ENCODE results near the gene NUP210L. TPM values are rescaled to one million over a fixed set of nuclear protein-coding genes. Genes with fewer than 3 reads are reported as not detected.
A peak's percentile ranks its signal among the peaks of the same experiment; 100 is the strongest.

The NUP210L gene
- total and polyA plus RNA-seq, 12 donors: 0.01 to 0.45 (median 0.11) TPM; not detected in 6

- H3K36me3 ChIP-seq: no peaks in the 10 kb centered on the region
- H3K9me3 ChIP-seq: no peaks in the 10 kb centered on the region
- peak overlapping the region in 2 of 10 donors; percentile 12 to 71 for H3K27ac ChIP-seq
- intact Hi-C loops (cut with DNase I): loop anchor here in 3 of 10 donors (10.0 kb wide), 1 partner anchor 142 kb away; no protein-coding TSS in a partner anchor
- TF ChIP-seq CTCF (IDR thresholded peaks at IDR 0.05): no peak
- WGBS, 2 donors: 36 to 43% methylated on average over 3 of the region's 3 CpGs
- H3K4me1 ChIP-seq: peaks cover 0 to 16% (median 8%) of the 10 kb centered on the region in 9 donors
- ATAC-seq (no peak), DNase-seq (no peak)
- no peak overlapping the region for H3K4me3 ChIP-seq
- H3K27me3 ChIP-seq: no peaks in the 10 kb centered on the region
Measured at GRCh38 chr1:154192476-154192875, 37.6 kb upstream of the NUP210L start.

- intact Hi-C loops (cut with DNase I): loop anchor here in 3 of 10 donors (10.0 kb wide), 1 partner anchor 143 kb away; no protein-coding TSS in a partner anchor
- Histone ChIP-seq H3K9me3 (no peaks in the 10 kb centered on the region), H3K4me1 (peaks cover 0 to 16% (median 8%) of the 10 kb centered on the region in 9 donors), H3K27me3 (no peaks in the 10 kb centered on the region), H3K4me3 (peak within 1 kb of the TSS in 3 of 10 donors; percentile 11 to 40 (median 17)), H3K27ac (peak within 1 kb of the TSS in 3 of 10 donors; percentile 2 to 71 (median 12)), H3K36me3 (no peaks in the 10 kb centered on the region)
- no peak for TF ChIP-seq CTCF (IDR thresholded peaks at IDR 0.05)
- ATAC-seq: peak in 6 of 8 donors; percentile 41 to 66 (median 57)
- 20 to 33% methylated on average over 1 of the region's 1 CpG for WGBS, 2 donors
- no peak for DNase-seq
Measured at GRCh38 chr1:154191990-154192461, 37.2 kb upstream of the NUP210L start, which contains the start of gene TPM3. TSS of gene TPM3 (minus strand) at chr1:154192100. CDS start at chr1:154192018, 82 bp downstream.

- H3K9me3 ChIP-seq: no peaks in the 10 kb centered on the region
- peak overlapping the region in 1 of 10 donors; percentile 71 for H3K27ac ChIP-seq
- intact Hi-C loops (cut with DNase I): loop anchor here in 3 of 10 donors (10.0 kb wide), 1 partner anchor 144 kb away; no protein-coding TSS in a partner anchor
- ATAC-seq (peak in 6 of 8 donors; percentile 14 to 46 (median 40)), DNase-seq (no peak)
- H3K4me1 ChIP-seq: peaks cover 0 to 16% (median 8%) of the 10 kb centered on the region in 9 donors
- WGBS, 2 donors: 10 to 11% methylated on average over 1 of the region's 1 CpG
- no peak for TF ChIP-seq CTCF (IDR thresholded peaks at IDR 0.05)
- H3K4me3 ChIP-seq: peak overlapping the region in 2 of 10 donors; percentile 4 to 40
- H3K36me3 ChIP-seq: no peaks in the 10 kb centered on the region
- H3K27me3 ChIP-seq: no peaks in the 10 kb centered on the region
Measured at GRCh38 chr1:154190550-154190949, 35.7 kb upstream of the NUP210L start.

GRCh38 chr1:154186852-154187501, 32.1 kb upstream of the NUP210L start:
- intact Hi-C loops (cut with DNase I): loop anchor here in 2 of 10 donors (10.0 kb wide), 2 partner anchors 148 to 192 kb away; partner anchors contain the start of gene RPS27 (in 1 of the 2)
- Histone ChIP-seq H3K4me1 (peaks cover 0 to 19% (median 7%) of the 10 kb centered on the region in 9 donors), H3K27me3 (no peaks in the 10 kb centered on the region), H3K4me3 (no peak overlapping the region), H3K27ac (no peak overlapping the region), H3K36me3 (no peaks in the 10 kb centered on the region), H3K9me3 (no peaks in the 10 kb centered on the region)
- no peak for TF ChIP-seq CTCF (IDR thresholded peaks at IDR 0.05)
- ATAC-seq (no peak), DNase-seq (no peak)
- 39 to 42% methylated on average over 2 of the region's 2 CpGs for WGBS, 2 donors

Data from heart right ventricle (tissue), 16 donors.